Left lobe of liver (tissue), 2 donors: ENCODE results near the gene DDB1. TPM values are rescaled to one million over a fixed set of nuclear protein-coding genes. Genes with fewer than 3 reads are reported as not detected.

Experiments used
- ATAC-seq: fragments of 200-7000 bp; cut with Tn5 transposase; one replicate; pipeline ENCODE4 v1.9.1; 2020; ENCODE audit warnings: mild to moderate bottlenecking, moderate library complexity
- DNase-seq: peaks from one replicate; pipeline ENCODE4 v3.0.0-alpha.2; 2020; ENCODE audit warnings: low spot score
- total RNA-seq: library from RNA; stranded (reverse); gene quantifications from one replicate; pipeline ENCODE4 v1.2.1, GENCODE V29; 2021
- donor health status: DM: no; HTN: no; CAD: no; lungs with moderate emphysema.
- donor health status: DM: no; HTN: yes; CAD: no.

Gene DDB1
- 105 TPM for total RNA-seq

- ATAC-seq, result peak; percentile 85
- DNase-seq, result peak; percentile 96
Observed at GRCh38 chr11:61332797-61333549, at the start of gene DDB1, which contains the start of gene TKFC. DDB1 (minus strand) TSS chr11:61333105; CDS start chr11:61332968, 137 bp downstream. TKFC (plus strand) TSS chr11:61333228; CDS start chr11:61334729, 1,501 bp downstream.

GRCh38 chr11:61380884-61381283 is 48.0 kb upstream of the DDB1 start:
- ATAC-seq (no peak), DNase-seq (no peak)

- DNase-seq (no peak), ATAC-seq (peak; percentile 86)
Observed at GRCh38 chr11:61378713-61379313, 45.9 kb upstream of the DDB1 start.

GRCh38 chr11:61377461-61378160 is 44.7 kb upstream of the DDB1 start:
- DNase-seq, result no peak
- ATAC-seq, result no peak

- ATAC-seq (peak; percentile 83), DNase-seq (peak; percentile 81)
Observed at GRCh38 chr11:61375761-61376108, 42.8 kb upstream of the DDB1 start.

- DNase-seq, result no peak
Observed at GRCh38 chr11:61372659-61373420, 39.9 kb upstream of the DDB1 start.

GRCh38 chr11:61370349-61371005 is 37.6 kb upstream of the DDB1 start:
- DNase-seq (no peak), ATAC-seq (no peak)

More at GRCh38 chr11:61372659-61373420, 39.9 kb upstream of the DDB1 start:
- ATAC-seq, result no peak

GRCh38 chr11:61369372-61370348 is 36.8 kb upstream of the DDB1 start:
- ATAC-seq, result peak; percentile 96
- peak; percentile 92 for DNase-seq

- no peak for ATAC-seq
- DNase-seq, result no peak
Observed at GRCh38 chr11:61368646-61369045, 35.7 kb upstream of the DDB1 start.

GRCh38 chr11:61367406-61367805 is 34.5 kb upstream of the DDB1 start:
- DNase-seq, result no peak
- ATAC-seq, result no peak

- DNase-seq, result no peak
- no peak for ATAC-seq
Observed at GRCh38 chr11:61364012-61364675, 31.2 kb upstream of the DDB1 start.

GRCh38 chr11:61362542-61362875 is 29.6 kb upstream of the DDB1 start:
- DNase-seq (no peak), ATAC-seq (peak; percentile 16)

- ATAC-seq (peak; percentile 92), DNase-seq (peak; percentile 93)
Observed at GRCh38 chr11:61361741-61362541, 29.0 kb upstream of the DDB1 start, which contains the start of the genes CYB561A3 and TMEM138. CYB561A3 (minus strand) TSS chr11:61361882; CDS start chr11:61356713, 5,169 bp downstream. TMEM138 (plus strand) TSS chr11:61362374; CDS start chr11:61364391, 2,017 bp downstream.

- no peak for DNase-seq
- ATAC-seq, result no peak
Observed at GRCh38 chr11:61361237-61361740, 28.4 kb upstream of the DDB1 start.

GRCh38 chr11:61359516-61359915 is 26.6 kb upstream of the DDB1 start:
- ATAC-seq (no peak), DNase-seq (no peak)

- ATAC-seq (no peak), DNase-seq (no peak)
Observed at GRCh38 chr11:61358566-61358965, 25.7 kb upstream of the DDB1 start.

- DNase-seq (no peak), ATAC-seq (no peak)
Observed at GRCh38 chr11:61357894-61358239, 25.0 kb upstream of the DDB1 start.
